Osteoblast (primary cell): ENCODE measurements around the gene NDUFB7. TPM values are rescaled to one million over a fixed set of nuclear protein-coding genes. Genes with fewer than 3 reads are reported as not detected.
"Not testable (repeated sequence)": the region's sequence is repeated elsewhere in the genome, so short reads cannot be mapped to it uniquely, and the experiment has no call there.

Experiments
- DNase-seq: peaks from one replicate; pipeline ENCODE4 v3.0.0; 2011; ENCODE audit warnings: low spot score, mixed read lengths; ENCODE audit not compliant: insufficient read length; ENCODE audit errors: missing footprints
- H2AFZ ChIP-seq: 2 replicates; pipeline ENCODE4 v1.6.0; 2011; ENCODE audit warnings: mild to moderate bottlenecking, low read length
- H3K27ac ChIP-seq: 2 replicates; pipeline ENCODE4 v1.5.1; 2011; ENCODE audit warnings: mild to moderate bottlenecking, low read depth, low read length, moderate library complexity
- H3K27me3 ChIP-seq: 2 replicates; pipeline ENCODE4 v1.6.0; 2012; ENCODE audit warnings: mild to moderate bottlenecking, control low read depth, inconsistent platforms, low read length, moderate library complexity; ENCODE audit not compliant: insufficient read depth
- H3K36me3 ChIP-seq: 2 replicates; pipeline ENCODE4 v1.5.1; 2011; ENCODE audit warnings: mild to moderate bottlenecking, low read length, control low read depth, moderate library complexity; ENCODE audit not compliant: insufficient read depth
- H3K4me1 ChIP-seq: 2 replicates; pipeline ENCODE4 v1.5.1; 2011; ENCODE audit warnings: mild to moderate bottlenecking, low read length, control low read depth, moderate library complexity; ENCODE audit not compliant: insufficient read depth
- H3K4me2 ChIP-seq: 2 replicates; pipeline ENCODE4 v1.6.0; 2011; ENCODE audit warnings: mild to moderate bottlenecking, low read length; ENCODE audit not compliant: insufficient read depth
- H3K4me3 ChIP-seq: fragments of 200-600 bp; sonication (generic); 3 replicates; pipeline ENCODE4 v1.5.1; 2012; ENCODE audit warnings: mild to moderate bottlenecking, low read length, inconsistent platforms; ENCODE audit not compliant: insufficient read depth
- H3K79me2 ChIP-seq: 2 replicates; pipeline ENCODE4 v1.6.0; 2012; ENCODE audit warnings: mild to moderate bottlenecking, low read length, control low read depth, inconsistent platforms; ENCODE audit not compliant: insufficient read depth
- H3K9me3 ChIP-seq: 2 replicates; pipeline ENCODE4 v1.5.1; 2011; ENCODE audit warnings: low read depth, low read length, control low read depth
- H4K20me1 ChIP-seq: 2 replicates; pipeline ENCODE4 v1.6.0; 2012; ENCODE audit warnings: mild to moderate bottlenecking, low read length, control low read depth; ENCODE audit not compliant: insufficient read depth
- total RNA-seq: library from RNA; depleted of rRNA; stranded (reverse); fragments of >200 nt; gene quantifications from 2 replicates; pipeline ENCODE4 v1.2.3, GENCODE V29; 2012
- TF ChIP-seq, protein P1 (sequence below): IDR thresholded peaks from 2 replicates; pipeline ENCODE4 v1.5.1; 2011; ENCODE audit warnings: mild to moderate bottlenecking, low read depth, low read length, moderate library complexity; ENCODE audit errors: extremely low read depth

NDUFB7 gene
- total RNA-seq, 1 donor = 219 TPM

DNA sequence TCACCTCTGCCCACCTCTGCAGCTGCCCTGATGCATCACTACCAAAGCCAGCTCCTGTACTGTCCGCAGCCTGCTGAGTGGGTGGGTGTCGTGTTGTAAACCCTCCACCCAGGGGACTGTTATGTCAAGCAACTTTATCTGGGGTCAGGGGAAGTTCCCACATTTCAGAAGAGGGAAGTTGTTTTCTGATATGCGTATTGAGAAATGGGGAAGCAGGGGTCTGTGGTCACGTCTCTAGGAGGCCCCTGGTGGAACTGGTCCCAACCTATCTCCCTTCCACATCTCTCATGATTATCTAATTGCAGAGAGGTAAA lies 42.2 kb upstream of the NDUFB7 start:
- Histone ChIP-seq H3K27ac (no peak overlapping the region), H3K4me1 (no peaks in the 10 kb centered on the region), H3K4me3 (no peak overlapping the region), H3K36me3 (no peaks in the 10 kb centered on the region), H4K20me1 (no peaks in the 10 kb centered on the region), H3K4me2 (no peak overlapping the region), H3K9me3 (no peaks in the 10 kb centered on the region), H2AFZ (no peak overlapping the region), H3K27me3 (no peaks in the 10 kb centered on the region), H3K79me2 (no peaks in the 10 kb centered on the region)
- DNase-seq = no peak
- TF ChIP-seq, protein P1, sequence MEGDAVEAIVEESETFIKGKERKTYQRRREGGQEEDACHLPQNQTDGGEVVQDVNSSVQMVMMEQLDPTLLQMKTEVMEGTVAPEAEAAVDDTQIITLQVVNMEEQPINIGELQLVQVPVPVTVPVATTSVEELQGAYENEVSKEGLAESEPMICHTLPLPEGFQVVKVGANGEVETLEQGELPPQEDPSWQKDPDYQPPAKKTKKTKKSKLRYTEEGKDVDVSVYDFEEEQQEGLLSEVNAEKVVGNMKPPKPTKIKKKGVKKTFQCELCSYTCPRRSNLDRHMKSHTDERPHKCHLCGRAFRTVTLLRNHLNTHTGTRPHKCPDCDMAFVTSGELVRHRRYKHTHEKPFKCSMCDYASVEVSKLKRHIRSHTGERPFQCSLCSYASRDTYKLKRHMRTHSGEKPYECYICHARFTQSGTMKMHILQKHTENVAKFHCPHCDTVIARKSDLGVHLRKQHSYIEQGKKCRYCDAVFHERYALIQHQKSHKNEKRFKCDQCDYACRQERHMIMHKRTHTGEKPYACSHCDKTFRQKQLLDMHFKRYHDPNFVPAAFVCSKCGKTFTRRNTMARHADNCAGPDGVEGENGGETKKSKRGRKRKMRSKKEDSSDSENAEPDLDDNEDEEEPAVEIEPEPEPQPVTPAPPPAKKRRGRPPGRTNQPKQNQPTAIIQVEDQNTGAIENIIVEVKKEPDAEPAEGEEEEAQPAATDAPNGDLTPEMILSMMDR = no peak

DNA sequence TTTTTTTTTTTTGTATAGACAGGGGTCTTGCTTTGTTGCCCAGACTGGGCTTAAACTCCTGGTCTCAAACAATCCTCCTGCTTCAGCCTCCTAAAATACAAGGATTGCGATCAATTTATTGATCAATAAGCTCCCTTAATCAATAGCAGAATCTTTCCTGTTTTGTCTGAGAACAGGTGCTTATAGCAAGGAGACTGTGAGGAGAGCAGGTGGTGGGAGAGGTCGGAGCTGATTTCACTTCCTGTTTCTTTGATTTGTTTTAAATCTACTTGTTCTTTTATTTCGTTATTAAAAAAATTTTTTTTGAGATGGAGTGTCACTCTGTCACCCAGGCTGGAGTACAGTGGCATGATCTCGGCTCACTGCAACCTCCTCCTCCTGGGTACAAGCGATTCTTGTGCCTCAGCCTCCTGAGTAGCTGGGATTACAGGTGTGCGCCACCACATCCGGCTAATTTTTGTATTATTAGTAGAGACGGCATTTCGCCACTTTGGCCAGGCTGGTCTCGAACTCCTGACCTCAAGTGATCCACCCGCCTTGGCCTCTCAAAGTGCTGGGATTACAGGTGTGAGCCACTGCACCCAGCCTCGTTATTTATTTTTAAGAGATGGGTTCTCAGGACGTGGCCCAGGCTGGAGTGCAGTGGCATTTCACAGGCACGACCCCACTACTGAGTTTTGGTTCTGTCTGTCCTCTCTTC lies 41.7 kb upstream of the NDUFB7 start:
- H3K4me1 ChIP-seq, DNase-seq, H3K27me3 ChIP-seq, H3K79me2 ChIP-seq, H3K27ac ChIP-seq, H3K4me3 ChIP-seq, H3K36me3 ChIP-seq, H2AFZ ChIP-seq, H4K20me1 ChIP-seq, H3K9me3 ChIP-seq, H3K4me2 ChIP-seq: not testable (repeated sequence)

DNA sequence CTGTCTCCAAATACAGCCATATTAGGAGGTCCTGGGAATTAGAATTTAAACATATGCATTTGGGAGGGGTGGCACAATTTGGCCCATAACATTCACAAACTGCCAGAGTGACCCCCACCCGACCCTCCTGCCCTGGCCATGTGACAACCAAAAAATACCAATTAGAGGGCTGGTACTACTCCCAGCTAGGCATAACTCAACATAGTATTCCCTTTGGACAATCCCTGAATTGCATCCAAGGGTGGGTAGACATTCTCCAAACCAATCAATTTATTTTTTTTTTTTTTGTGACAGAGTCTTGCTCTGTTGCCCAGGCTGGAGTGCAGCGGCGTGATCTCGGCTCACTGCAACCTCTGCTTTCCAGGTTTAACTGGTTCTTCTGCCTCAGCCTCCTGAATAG lies 40.8 kb upstream of the NDUFB7 start:
- Histone ChIP-seq H3K79me2 (no peaks in the 10 kb centered on the region), H3K4me2 (no peak overlapping the region), H3K36me3 (no peaks in the 10 kb centered on the region), H2AFZ (no peak overlapping the region), H3K4me3 (no peak overlapping the region), H4K20me1 (no peaks in the 10 kb centered on the region), H3K9me3 (no peaks in the 10 kb centered on the region), H3K27me3 (no peaks in the 10 kb centered on the region), H3K27ac (no peak overlapping the region), H3K4me1 (no peaks in the 10 kb centered on the region)
- TF ChIP-seq, protein P1 = no peak
- DNase-seq = no peak

- not testable (repeated sequence) for H3K4me2 ChIP-seq, H3K79me2 ChIP-seq, H4K20me1 ChIP-seq, H3K9me3 ChIP-seq, H3K27ac ChIP-seq, H3K4me3 ChIP-seq, H3K36me3 ChIP-seq, H3K27me3 ChIP-seq, H3K4me1 ChIP-seq, H2AFZ ChIP-seq, DNase-seq
Measured at GRCh38 chr19:14612242-14612641, 40.4 kb upstream of the NDUFB7 start.

DNA sequence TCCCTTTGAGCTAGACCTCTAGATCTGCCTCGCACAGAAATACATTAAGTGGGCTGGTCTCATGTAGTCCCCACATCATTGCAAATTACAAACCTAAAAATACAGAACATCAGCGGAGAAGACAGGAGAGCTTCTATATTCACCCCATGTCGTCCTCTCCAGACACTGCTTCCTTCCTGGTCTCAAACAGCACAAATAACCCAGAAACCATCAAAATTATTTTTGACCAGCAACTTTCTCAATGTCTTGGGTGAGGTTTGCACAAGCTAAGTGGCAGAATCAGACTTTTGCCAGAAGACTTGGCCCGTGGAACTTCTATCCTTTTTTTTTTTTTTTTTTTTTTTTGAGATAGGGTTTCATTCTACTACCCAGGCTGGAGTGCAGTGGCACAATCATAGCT lies 39.2 kb upstream of the NDUFB7 start:
- Histone ChIP-seq H3K36me3 (no peaks in the 10 kb centered on the region), H3K79me2 (no peaks in the 10 kb centered on the region), H3K4me2 (no peak overlapping the region), H4K20me1 (no peaks in the 10 kb centered on the region), H3K4me3 (no peak overlapping the region), H3K27ac (no peak overlapping the region), H3K4me1 (no peaks in the 10 kb centered on the region), H3K9me3 (no peaks in the 10 kb centered on the region), H3K27me3 (no peaks in the 10 kb centered on the region), H2AFZ (no peak overlapping the region)
- TF ChIP-seq, protein P1 = no peak
- no peak for DNase-seq
